ENCODE measurements around the gene ELP5. TPM values are rescaled to one million over a fixed set of nuclear protein-coding genes. Genes with fewer than 3 reads are reported as not detected.

The ELP5 gene
- total RNA-seq, 4 donors from 2014 or later = 41.9 to 65.6 (median 51.3) TPM

GRCh38 chr17:7261379-7262191 is 9.6 kb downstream of the ELP5 start:
- Histone ChIP-seq H3K4me3 (peak overlapping the region; percentile 2 to 7), H3K36me3 (no peaks in the 10 kb centered on the region), H3K27me3 (peaks cover 21 to 27% of the 10 kb centered on the region in 2 donors), H3K27ac (no peak overlapping the region), H3K9me3 (no peaks in the 10 kb centered on the region), H3K4me1 (no peaks in the 10 kb centered on the region)
- TF ChIP-seq POLR2A (IDR thresholded peaks at IDR 0.05) = no peak
- no peak for TF ChIP-seq CTCF (IDR thresholded peaks at IDR 0.05)
- intact Hi-C loops (cut with DNase I; ENCODE audit: low total_unique reads) = no loop called here
- no peak for DNase-seq

GRCh38 chr17:7262192-7262934 is 10.3 kb downstream of the ELP5 start, which contains the start of gene CLDN7:
CLDN7 (minus strand) TSS chr17:7262478; CDS start chr17:7262043, 435 bp downstream.
- no peak within 1 kb of the TSS for H3K27ac ChIP-seq
- DNase-seq = no peak
- H3K4me3 ChIP-seq = peak within 1 kb of the TSS; percentile 2 to 7
- H3K9me3 ChIP-seq = no peaks in the 10 kb centered on the region
- H3K36me3 ChIP-seq = no peaks in the 10 kb centered on the region
- intact Hi-C loops (cut with DNase I; ENCODE audit: low total_unique reads) = no loop called here
- peaks cover 21 to 27% of the 10 kb centered on the region in 2 donors for H3K27me3 ChIP-seq
- TF ChIP-seq CTCF (IDR thresholded peaks at IDR 0.05) (no peak), POLR2A (IDR thresholded peaks at IDR 0.05) (peak in 1 of 2 donors; percentile 50)
- no peaks in the 10 kb centered on the region for H3K4me1 ChIP-seq

GRCh38 chr17:7262935-7263800 is 11.2 kb downstream of the ELP5 start:
- H3K27ac ChIP-seq = no peak overlapping the region
- intact Hi-C loops (cut with DNase I; ENCODE audit: low total_unique reads) = no loop called here
- no peaks in the 10 kb centered on the region for H3K9me3 ChIP-seq
- no peak for DNase-seq
- TF ChIP-seq CTCF (IDR thresholded peaks at IDR 0.05) (no peak), POLR2A (IDR thresholded peaks at IDR 0.05) (no peak)
- no peaks in the 10 kb centered on the region for H3K4me1 ChIP-seq
- no peak overlapping the region for H3K4me3 ChIP-seq
- H3K27me3 ChIP-seq = peaks cover 21 to 27% of the 10 kb centered on the region in 2 donors
- no peaks in the 10 kb centered on the region for H3K36me3 ChIP-seq

GRCh38 chr17:7263801-7264078 is 11.7 kb downstream of the ELP5 start:
- Histone ChIP-seq H3K4me3 (no peak overlapping the region), H3K27me3 (peaks cover 21 to 27% of the 10 kb centered on the region in 2 donors), H3K9me3 (no peaks in the 10 kb centered on the region), H3K4me1 (no peaks in the 10 kb centered on the region), H3K27ac (no peak overlapping the region), H3K36me3 (no peaks in the 10 kb centered on the region)
- TF ChIP-seq POLR2A (IDR thresholded peaks at IDR 0.05) = no peak
- no peak for TF ChIP-seq CTCF (IDR thresholded peaks at IDR 0.05)
- no peak for DNase-seq
- intact Hi-C loops (cut with DNase I; ENCODE audit: low total_unique reads) = no loop called here
